Stromal cell of bone marrow (primary cell): Measurements from ENCODE around the gene UTP4.
"Not testable (repeated sequence)": the region's sequence is repeated elsewhere in the genome, so short reads cannot be mapped to it uniquely, and the experiment has no call there.

Experiments used
- DNase-seq: peaks from one replicate; pipeline ENCODE4 v3.0.0-alpha.2; 2012; ENCODE audit warnings: low read depth

UTP4 gene

GRCh38 chr16:69110406-69110805 lies 22.0 kb upstream of the UTP4 start:
- no peak for DNase-seq

GRCh38 chr16:69111216-69111875 lies 21.1 kb upstream of the UTP4 start:
- no peak for DNase-seq

GRCh38 chr16:69111876-69112230 lies 20.6 kb upstream of the UTP4 start:
- no peak for DNase-seq

- DNase-seq, result no peak
Observed at GRCh38 chr16:69112285-69113129, 19.9 kb upstream of the UTP4 start.

GRCh38 chr16:69113216-69113615 lies 19.2 kb upstream of the UTP4 start:
- no peak for DNase-seq

GRCh38 chr16:69114346-69114975 lies 18.0 kb upstream of the UTP4 start:
- no peak for DNase-seq

- no peak for DNase-seq
Observed at GRCh38 chr16:69114976-69115355, 17.5 kb upstream of the UTP4 start.

GRCh38 chr16:69115361-69115760 lies 17.1 kb upstream of the UTP4 start:
- no peak for DNase-seq

GRCh38 chr16:69115837-69116236 lies 16.6 kb upstream of the UTP4 start:
- no peak for DNase-seq

- no peak for DNase-seq
Observed at GRCh38 chr16:69116256-69116875, 16.1 kb upstream of the UTP4 start.

- no peak for DNase-seq
Observed at GRCh38 chr16:69116906-69117305, 15.5 kb upstream of the UTP4 start.

- no peak for DNase-seq
Observed at GRCh38 chr16:69118468-69118867, 14.0 kb upstream of the UTP4 start.

- no peak for DNase-seq
Observed at GRCh38 chr16:69118994-69119393, 13.5 kb upstream of the UTP4 start.

GRCh38 chr16:69119536-69119935 lies 12.9 kb upstream of the UTP4 start:
- DNase-seq, result no peak

- no peak for DNase-seq
Observed at GRCh38 chr16:69120096-69120664, 12.3 kb upstream of the UTP4 start.

GRCh38 chr16:69123910-69124309 lies 8.5 kb upstream of the UTP4 start:
- DNase-seq, result peak; percentile 56

GRCh38 chr16:69124406-69124805 lies 8.0 kb upstream of the UTP4 start:
- DNase-seq, result not testable (repeated sequence)

- DNase-seq, result not testable (repeated sequence)
Observed at GRCh38 chr16:69124961-69125360, 7.5 kb upstream of the UTP4 start.

- no peak for DNase-seq
Observed at GRCh38 chr16:69126221-69126620, 6.2 kb upstream of the UTP4 start.

GRCh38 chr16:69126801-69127200 lies 5.6 kb upstream of the UTP4 start:
- not testable (repeated sequence) for DNase-seq

GRCh38 chr16:69127966-69128510 lies 4.4 kb upstream of the UTP4 start:
- no peak for DNase-seq

- DNase-seq, result no peak
Observed at GRCh38 chr16:69130461-69130860, 2.0 kb upstream of the UTP4 start.
